ENCODE measurements around the gene DNAJC25. TPM values are rescaled to one million over a fixed set of nuclear protein-coding genes. Genes with fewer than 3 reads are reported as not detected.

Gene DNAJC25
- total and polyA plus RNA-seq, 12 donors: 3.8 to 9.3 (median 5.0) TPM

DNA sequence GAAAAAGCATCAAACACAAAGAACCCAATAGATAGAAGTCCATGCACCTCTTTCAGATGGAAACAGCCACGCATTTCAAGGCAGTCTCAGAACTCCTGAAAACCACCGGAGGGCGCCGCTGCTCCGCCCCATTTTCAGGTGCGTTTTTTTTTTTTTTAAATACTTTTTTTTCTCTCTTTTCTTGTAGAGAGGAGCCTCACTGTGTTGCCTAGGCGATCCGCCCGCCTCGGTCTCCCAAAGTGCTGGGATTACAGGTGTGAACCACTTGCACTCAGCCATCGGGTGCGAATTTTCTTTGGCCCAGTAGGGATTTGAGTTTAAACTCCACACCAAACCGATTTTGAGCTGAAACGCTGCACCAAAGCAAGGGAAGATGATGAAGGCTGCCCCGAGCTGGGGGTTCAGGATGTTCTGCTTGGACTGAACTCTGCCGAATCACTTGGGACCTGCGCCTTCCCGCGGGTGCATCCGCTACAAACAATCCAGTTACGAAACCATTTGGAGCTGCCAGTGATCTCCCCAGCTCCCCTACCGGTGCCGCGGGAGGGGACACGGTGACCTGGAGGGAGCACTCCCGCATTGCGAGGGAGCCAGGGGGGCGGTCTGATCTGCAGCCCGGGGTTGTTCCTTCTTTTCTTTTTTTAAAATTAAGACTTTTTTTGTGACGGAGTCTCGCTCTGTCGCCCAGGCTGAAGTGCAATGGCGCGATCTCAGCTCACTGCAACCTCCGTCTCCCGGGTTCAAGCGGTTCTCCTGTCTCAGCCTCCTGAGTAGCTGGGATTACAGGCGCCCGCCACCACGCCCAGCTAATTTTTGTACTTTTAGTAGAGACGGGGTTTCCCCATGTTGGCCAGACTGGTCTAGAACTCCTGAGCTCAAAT, 33.0 kb upstream of the DNAJC25 start:
- ATAC-seq (peak; percentile 44 to 71 (median 69)), DNase-seq (peak; percentile 49 to 64)
- WGBS, 2 donors: 1% methylated on average over 41 of the region's 41 CpGs
- intact Hi-C loops (cut with DNase I): loop anchor here in 6 of 10 donors (2.0 to 10.0 kb wide), 6 partner anchors 25 to 97 kb away; partner anchors contain the start of gene GNG10 (in 2 of the 6)
- Histone ChIP-seq H3K4me1 (peaks cover 0 to 24% (median 10%) of the 10 kb centered on the region in 9 donors), H3K4me3 (peak overlapping the region; percentile 57 to 99 (median 79)), H3K36me3 (peaks cover 0 to 40% (median 7%) of the 10 kb centered on the region in 9 donors), H3K27ac (peak overlapping the region; percentile 36 to 95 (median 88)), H3K27me3 (peaks cover 0 to 18% (median 0%) of the 10 kb centered on the region in 7 donors), H3K9me3 (no peaks in the 10 kb centered on the region)
- TF ChIP-seq, protein P1, sequence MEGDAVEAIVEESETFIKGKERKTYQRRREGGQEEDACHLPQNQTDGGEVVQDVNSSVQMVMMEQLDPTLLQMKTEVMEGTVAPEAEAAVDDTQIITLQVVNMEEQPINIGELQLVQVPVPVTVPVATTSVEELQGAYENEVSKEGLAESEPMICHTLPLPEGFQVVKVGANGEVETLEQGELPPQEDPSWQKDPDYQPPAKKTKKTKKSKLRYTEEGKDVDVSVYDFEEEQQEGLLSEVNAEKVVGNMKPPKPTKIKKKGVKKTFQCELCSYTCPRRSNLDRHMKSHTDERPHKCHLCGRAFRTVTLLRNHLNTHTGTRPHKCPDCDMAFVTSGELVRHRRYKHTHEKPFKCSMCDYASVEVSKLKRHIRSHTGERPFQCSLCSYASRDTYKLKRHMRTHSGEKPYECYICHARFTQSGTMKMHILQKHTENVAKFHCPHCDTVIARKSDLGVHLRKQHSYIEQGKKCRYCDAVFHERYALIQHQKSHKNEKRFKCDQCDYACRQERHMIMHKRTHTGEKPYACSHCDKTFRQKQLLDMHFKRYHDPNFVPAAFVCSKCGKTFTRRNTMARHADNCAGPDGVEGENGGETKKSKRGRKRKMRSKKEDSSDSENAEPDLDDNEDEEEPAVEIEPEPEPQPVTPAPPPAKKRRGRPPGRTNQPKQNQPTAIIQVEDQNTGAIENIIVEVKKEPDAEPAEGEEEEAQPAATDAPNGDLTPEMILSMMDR (IDR thresholded peaks at IDR 0.05): peak; percentile 30 to 80 (median 60)

DNA sequence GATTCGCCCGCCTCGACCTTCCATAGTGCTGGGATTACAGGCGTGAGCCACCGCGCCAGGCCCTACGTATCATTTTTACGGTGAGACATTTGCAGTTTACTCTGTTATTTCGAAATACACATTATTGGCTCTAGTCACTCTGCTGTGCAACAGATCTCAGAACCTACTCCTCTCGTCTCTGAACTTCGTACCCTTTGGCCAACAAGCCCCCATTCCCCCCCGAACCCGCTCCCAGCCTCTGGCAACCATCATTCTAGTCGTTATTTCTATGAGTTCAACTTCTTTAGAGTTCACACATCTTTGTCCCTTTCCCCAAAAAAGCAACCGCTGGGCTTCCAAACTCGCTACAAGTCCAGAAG, 32.4 kb upstream of the DNAJC25 start:
- H3K27ac ChIP-seq: peak overlapping the region; percentile 36 to 95 (median 88)
- peaks cover 0 to 24% (median 10%) of the 10 kb centered on the region in 9 donors for H3K4me1 ChIP-seq
- H3K4me3 ChIP-seq: peak overlapping the region; percentile 57 to 99 (median 79)
- H3K36me3 ChIP-seq: peaks cover 0 to 33% (median 7%) of the 10 kb centered on the region in 9 donors
- peak; percentile 16 to 50 (median 27) for ATAC-seq
- TF ChIP-seq, protein P1 (IDR thresholded peaks at IDR 0.05): no peak
- intact Hi-C loops (cut with DNase I): loop anchor here in 6 of 10 donors (2.0 to 10.0 kb wide), 5 partner anchors 62 to 96 kb away; partner anchors contain the start of gene GNG10 (in 2 of the 6)
- DNase-seq: peak; percentile 5 to 26
- peaks cover 0 to 18% (median 0%) of the 10 kb centered on the region in 7 donors for H3K27me3 ChIP-seq
- WGBS, 2 donors: 1 to 2% methylated on average over 16 of the region's 16 CpGs
- no peaks in the 10 kb centered on the region for H3K9me3 ChIP-seq

GRCh38 chr9:111599092-111599954, 31.8 kb upstream of the DNAJC25 start, which contains the start of gene PTGR1:
TSS of gene PTGR1 (minus strand) at chr9:111599647. CDS start at chr9:111597422, 2,225 bp downstream.
- TF ChIP-seq, protein P1 (IDR thresholded peaks at IDR 0.05): no peak

More at GRCh38 chr9:111599092-111599954, 31.8 kb upstream of the DNAJC25 start, which contains the start of gene PTGR1:
- Histone ChIP-seq H3K4me1 (peaks cover 0 to 24% (median 10%) of the 10 kb centered on the region in 9 donors), H3K9me3 (no peaks in the 10 kb centered on the region), H3K4me3 (peak within 1 kb of the TSS; percentile 57 to 99 (median 79)), H3K36me3 (peaks cover 0 to 28% (median 7%) of the 10 kb centered on the region in 9 donors), H3K27ac (peak within 1 kb of the TSS; percentile 36 to 95 (median 88)), H3K27me3 (peaks cover 0 to 18% (median 0%) of the 10 kb centered on the region in 7 donors)
- 1% methylated on average over 64 of the region's 64 CpGs for WGBS, 2 donors
- DNase-seq: peak; percentile 86 to 90
- intact Hi-C loops (cut with DNase I): loop anchor here in 6 of 10 donors (2.0 to 10.0 kb wide), 5 partner anchors 61 to 95 kb away; partner anchors contain the start of gene GNG10 (in 2 of the 6)
- peak; percentile 85 to 93 (median 91) for ATAC-seq
